WERI-Rb-1 (cell line): ENCODE results near the gene TIGD1.

Source experiments
- DNase-seq: peaks from one replicate; pipeline ENCODE4 v3.0.0-alpha.2; 2020
- H3K27ac ChIP-seq: fragments of 250-450 bp; sonication (Bioruptor Pico); 2 replicates; pipeline ENCODE4 v1.5.1; 2020; ENCODE audit warnings: mild to moderate bottlenecking, moderate library complexity
- H3K27me3 ChIP-seq: fragments of 250-450 bp; sonication (Bioruptor Pico); 2 replicates; pipeline ENCODE4 v1.5.1; 2021; ENCODE audit warnings: mild to moderate bottlenecking, low read depth, moderate library complexity; ENCODE audit not compliant: insufficient read depth, severe bottlenecking
- H3K36me3 ChIP-seq: fragments of 250-450 bp; sonication (Bioruptor Pico); 2 replicates; pipeline ENCODE4 v1.5.1; 2020; ENCODE audit warnings: mild to moderate bottlenecking, moderate library complexity
- H3K4me3 ChIP-seq: 2 replicates; pipeline ENCODE4 v1.5.1; 2011; ENCODE audit warnings: low read depth, mild to moderate bottlenecking, control low read depth, low read length
- H3K9me3 ChIP-seq: fragments of 250-450 bp; sonication (Bioruptor Pico); 2 replicates; pipeline ENCODE4 v1.5.1; 2021; ENCODE audit warnings: mild to moderate bottlenecking, moderate library complexity; ENCODE audit not compliant: severe bottlenecking
- TF ChIP-seq, protein P1 (sequence below): IDR thresholded peaks from 2 replicates; pipeline ENCODE4 v1.5.1; 2011; ENCODE audit warnings: low read depth, mild to moderate bottlenecking, control low read depth, inconsistent platforms, low read length

The TIGD1 gene

DNA sequence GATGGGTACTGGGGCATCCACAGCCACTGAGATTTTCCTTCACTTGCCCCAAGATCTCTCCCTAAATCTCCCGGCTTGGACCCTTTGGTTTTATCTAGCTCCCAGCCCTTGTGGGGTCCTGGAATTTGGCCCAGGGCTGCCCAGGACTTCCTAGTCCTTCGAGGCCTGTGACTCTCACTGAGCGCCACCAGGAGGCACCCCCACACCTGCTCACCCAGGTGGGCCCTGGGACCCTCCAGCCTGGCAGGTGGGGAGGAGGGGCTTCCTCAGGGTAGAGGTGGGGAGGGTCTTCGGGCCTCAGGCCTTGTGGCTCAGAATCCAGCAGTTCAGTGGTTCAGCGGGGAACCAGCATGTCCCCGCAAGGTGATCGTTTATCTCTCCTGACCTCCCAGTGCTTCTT lies 42.1 kb downstream of the TIGD1 start:
- TF ChIP-seq, protein P1, sequence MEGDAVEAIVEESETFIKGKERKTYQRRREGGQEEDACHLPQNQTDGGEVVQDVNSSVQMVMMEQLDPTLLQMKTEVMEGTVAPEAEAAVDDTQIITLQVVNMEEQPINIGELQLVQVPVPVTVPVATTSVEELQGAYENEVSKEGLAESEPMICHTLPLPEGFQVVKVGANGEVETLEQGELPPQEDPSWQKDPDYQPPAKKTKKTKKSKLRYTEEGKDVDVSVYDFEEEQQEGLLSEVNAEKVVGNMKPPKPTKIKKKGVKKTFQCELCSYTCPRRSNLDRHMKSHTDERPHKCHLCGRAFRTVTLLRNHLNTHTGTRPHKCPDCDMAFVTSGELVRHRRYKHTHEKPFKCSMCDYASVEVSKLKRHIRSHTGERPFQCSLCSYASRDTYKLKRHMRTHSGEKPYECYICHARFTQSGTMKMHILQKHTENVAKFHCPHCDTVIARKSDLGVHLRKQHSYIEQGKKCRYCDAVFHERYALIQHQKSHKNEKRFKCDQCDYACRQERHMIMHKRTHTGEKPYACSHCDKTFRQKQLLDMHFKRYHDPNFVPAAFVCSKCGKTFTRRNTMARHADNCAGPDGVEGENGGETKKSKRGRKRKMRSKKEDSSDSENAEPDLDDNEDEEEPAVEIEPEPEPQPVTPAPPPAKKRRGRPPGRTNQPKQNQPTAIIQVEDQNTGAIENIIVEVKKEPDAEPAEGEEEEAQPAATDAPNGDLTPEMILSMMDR = peak; percentile 24; the same call in 1 of the 2 replicates
- no peak for DNase-seq
- Histone ChIP-seq H3K9me3 (no peaks in the 10 kb centered on the region), H3K27me3 (no peaks in the 10 kb centered on the region), H3K27ac (no peak overlapping the region), H3K4me3 (no peak overlapping the region), H3K36me3 (no peaks in the 10 kb centered on the region)

- no peaks in the 10 kb centered on the region for H3K9me3 ChIP-seq
- H3K36me3 ChIP-seq = no peaks in the 10 kb centered on the region
- H3K27ac ChIP-seq = peak overlapping the region; percentile 69
- DNase-seq = no peak
- TF ChIP-seq, protein P1 = no peak
- H3K4me3 ChIP-seq = no peak overlapping the region
- no peaks in the 10 kb centered on the region for H3K27me3 ChIP-seq
Measured at GRCh38 chr2:232506709-232507108, 43.6 kb downstream of the TIGD1 start.

- DNase-seq = peak; percentile 86
- Histone ChIP-seq H3K36me3 (no peaks in the 10 kb centered on the region), H3K27me3 (no peaks in the 10 kb centered on the region), H3K27ac (peak overlapping the region; percentile 69), H3K9me3 (no peaks in the 10 kb centered on the region), H3K4me3 (peak overlapping the region; percentile 12; the same call in 1 of the 2 replicates)
- TF ChIP-seq, protein P1 = no peak
Measured at GRCh38 chr2:232505856-232506255, 44.5 kb downstream of the TIGD1 start.

- TF ChIP-seq, protein P1 = no peak
- no peak for DNase-seq
- H3K27ac ChIP-seq = no peak overlapping the region
- no peak overlapping the region for H3K4me3 ChIP-seq
- no peaks in the 10 kb centered on the region for H3K27me3 ChIP-seq
- no peaks in the 10 kb centered on the region for H3K9me3 ChIP-seq
- H3K36me3 ChIP-seq = no peaks in the 10 kb centered on the region
Measured at GRCh38 chr2:232504438-232504837, 45.9 kb downstream of the TIGD1 start.

DNA sequence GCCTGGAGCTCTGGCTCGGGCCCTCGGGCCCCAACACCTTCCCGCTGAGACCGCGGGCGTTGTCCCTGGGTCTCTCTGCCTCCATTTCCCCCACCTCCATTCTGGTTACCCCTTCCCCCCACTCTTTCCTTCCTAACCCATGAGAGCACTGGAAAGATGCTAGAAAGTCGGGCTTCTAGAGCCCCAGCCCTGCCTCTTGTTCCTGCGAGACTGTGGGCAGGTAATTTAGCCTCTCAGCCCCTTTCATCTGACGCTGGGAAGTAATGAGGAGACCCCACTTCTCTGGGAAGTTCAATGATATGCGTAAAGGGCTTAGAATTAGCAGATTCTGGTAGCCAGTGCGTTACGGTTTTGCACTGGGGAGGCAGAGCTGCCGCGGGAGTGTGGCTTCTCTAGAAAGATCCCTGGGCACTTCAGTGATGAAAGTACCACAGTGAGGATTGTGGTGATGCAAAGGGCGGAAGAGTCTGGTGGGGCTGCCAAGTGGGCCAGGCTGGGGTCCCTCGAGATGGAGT lies 46.5 kb downstream of the TIGD1 start:
- H3K27me3 ChIP-seq = no peaks in the 10 kb centered on the region

More for the DNA sequence above, 46.5 kb downstream of the TIGD1 start:
- Histone ChIP-seq H3K36me3 (no peaks in the 10 kb centered on the region), H3K9me3 (no peaks in the 10 kb centered on the region), H3K4me3 (no peak overlapping the region), H3K27ac (no peak overlapping the region)
- no peak for DNase-seq
- TF ChIP-seq, protein P1 = no peak
